GM21786 (cell line): ENCODE data around the gene RETREG3.
A peak's percentile ranks its signal among the peaks of the same experiment; 100 is the strongest.
"Not testable (repeated sequence)": the region's sequence is repeated elsewhere in the genome, so short reads cannot be mapped to it uniquely, and the experiment has no call there.

Experiments
- ATAC-seq: cut with Tn5 transposase; IDR thresholded peaks from one replicate; pipeline ENCODE4 v1.9.1; 2021; ENCODE audit not compliant: unreplicated experiment

The RETREG3 gene

DNA sequence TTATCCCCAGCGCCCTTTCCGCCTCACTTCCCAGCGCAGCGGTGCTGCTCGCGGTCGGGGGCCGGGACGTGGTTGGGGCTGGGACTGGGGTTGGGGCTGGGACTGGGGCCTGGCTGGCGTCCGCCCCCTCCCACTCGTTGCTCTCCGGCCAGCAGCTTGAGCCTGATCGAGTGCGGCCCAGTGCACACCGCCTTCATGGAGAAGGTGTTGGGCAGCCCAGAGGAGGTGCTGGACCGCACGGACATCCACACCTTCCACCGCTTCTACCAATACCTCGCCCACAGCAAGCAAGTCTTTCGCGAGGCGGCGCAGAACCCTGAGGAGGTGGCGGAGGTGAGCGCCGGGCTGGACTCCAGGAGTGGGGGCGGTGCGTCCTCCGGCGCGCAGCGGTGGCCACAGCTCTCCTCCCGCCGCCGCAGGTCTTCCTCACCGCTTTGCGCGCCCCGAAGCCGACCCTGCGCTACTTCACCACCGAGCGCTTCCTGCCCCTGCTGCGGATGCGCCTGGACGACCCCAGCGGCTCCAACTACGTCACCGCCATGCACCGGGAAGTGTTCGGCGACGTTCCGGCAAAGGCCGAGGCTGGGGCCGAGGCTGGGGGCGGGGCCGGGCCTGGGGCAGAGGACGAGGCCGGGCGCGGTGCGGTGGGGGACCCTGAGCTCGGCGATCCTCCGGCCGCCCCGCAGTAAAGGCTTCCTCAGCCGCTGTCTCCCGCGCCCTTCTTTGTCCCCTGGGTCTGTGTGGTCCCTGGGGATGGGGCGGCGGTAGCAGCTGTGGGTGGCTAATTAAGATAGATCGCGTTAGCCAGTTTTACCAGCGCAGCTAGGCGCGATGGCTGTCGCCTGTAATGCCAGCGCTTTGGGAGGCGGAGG, 54.7 kb downstream of the RETREG3 start:
- ATAC-seq, result peak; percentile 76

DNA sequence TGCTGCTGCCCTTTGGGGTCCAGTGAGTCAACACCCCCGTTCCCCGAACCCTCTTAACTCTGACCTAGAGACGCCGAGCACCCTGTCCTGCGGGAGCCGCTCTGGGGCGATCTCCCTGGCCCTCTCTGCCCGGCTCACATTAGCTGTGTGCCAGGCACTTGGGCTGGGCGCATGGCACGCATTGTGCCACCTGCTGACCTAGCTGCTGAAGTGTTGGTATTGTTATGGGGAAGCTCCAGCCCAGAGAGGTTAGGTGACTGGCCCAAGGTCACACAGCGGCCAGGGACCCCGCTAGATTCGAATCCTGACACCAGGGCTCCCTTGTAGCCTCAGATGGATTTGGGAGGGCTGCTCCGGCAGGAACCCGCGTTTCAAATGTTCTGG, 55.3 kb downstream of the RETREG3 start:
- ATAC-seq, result no peak

DNA sequence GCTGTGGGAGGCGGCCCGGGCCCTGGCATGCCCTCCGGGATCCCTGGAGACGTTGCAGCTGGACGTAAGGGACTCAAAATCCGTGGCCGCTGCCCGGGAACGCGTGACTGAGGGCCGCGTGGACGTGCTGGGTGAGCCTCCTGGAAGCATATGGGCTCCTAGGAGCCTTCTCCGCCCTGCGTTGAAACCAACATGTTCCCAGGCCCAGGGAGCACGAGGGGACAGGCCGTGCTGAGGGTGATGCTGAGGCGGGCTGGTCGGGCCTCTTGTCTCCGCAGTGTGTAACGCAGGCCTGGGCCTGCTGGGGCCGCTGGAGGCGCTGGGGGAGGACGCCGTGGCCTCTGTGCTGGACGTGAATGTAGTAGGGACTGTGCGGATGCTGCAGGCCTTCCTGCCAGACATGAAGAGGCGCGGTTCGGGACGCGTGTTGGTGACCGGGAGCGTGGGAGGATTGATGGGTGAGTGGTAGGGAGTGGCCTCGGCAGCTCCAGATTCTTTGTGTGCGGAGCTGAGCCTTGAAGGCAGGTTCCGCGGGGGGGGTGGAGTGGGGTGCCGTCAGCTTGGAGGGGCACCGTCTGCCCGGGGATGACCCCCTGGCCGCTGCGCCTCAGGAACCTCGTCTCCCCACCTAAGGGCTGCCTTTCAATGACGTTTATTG, 55.9 kb downstream of the RETREG3 start:
- no peak for ATAC-seq

GRCh38 chr17:42552736-42553135, 56.4 kb downstream of the RETREG3 start, which contains the start of gene HSD17B1:
Gene HSD17B1, plus strand, starts transcription at chr17:42552923. Its CDS starts 11 bp downstream, at chr17:42552934.
- ATAC-seq, result not testable (repeated sequence)

- no peak for ATAC-seq
These were observed 60.0 kb downstream of the RETREG3 start for GRCh38 chr17:42548993-42549755.

DNA sequence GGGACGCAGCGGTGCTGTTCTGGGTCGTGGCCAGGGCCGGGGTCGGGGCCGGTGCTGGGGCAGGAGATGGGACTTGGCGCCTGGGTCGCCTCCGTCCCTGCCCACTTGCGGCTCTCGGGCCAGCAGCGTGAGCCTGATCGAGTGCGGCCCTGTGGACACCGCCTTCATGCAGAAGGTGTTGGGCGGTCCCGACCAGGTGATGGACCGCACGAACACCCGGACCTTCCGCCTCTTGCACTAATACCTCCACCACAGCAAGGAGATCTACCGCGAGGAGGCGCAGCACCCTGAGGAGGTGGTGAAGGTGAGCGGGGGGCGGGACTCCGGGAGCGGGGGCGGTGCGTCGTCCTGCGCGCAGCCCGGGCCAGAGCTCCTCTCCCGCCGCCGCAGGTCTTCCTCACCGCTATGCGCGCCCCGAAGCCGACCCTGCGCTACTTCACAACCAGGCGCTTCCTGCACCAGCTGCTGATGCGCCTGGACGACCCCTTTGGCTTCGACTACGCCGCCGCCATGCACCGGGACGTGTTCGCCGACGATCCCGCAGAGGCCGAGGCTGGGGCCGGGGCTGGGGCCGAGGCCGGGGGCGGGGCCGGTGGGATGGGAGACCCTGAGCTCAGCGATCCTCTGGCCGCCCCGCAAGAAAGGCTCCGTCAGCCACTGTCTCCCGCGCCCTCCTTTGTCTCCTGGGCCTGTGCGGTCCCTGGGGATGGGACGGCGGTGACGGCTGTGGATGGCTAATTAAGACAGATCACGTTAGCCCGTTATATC, 60.9 kb downstream of the RETREG3 start:
- ATAC-seq, result peak; percentile 60

DNA sequence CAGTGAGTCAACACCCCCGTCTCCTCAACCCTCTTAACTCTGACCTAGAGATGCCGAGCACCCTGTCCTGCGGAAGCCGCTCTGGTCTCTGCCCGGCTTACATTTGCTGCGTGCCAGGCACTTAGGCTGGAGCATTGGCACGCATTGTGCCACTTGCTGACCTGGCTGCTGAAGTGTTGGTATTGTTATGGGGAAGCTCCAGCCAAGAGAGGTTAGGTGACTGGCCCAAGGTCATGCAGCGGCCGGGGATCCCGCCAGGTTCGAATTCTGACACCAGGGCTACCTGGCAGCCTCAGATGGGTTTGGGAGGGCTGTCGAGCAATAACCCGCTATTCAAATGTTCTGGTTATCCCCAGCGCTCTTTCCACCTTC, 61.5 kb downstream of the RETREG3 start:
- ATAC-seq, result no peak

DNA sequence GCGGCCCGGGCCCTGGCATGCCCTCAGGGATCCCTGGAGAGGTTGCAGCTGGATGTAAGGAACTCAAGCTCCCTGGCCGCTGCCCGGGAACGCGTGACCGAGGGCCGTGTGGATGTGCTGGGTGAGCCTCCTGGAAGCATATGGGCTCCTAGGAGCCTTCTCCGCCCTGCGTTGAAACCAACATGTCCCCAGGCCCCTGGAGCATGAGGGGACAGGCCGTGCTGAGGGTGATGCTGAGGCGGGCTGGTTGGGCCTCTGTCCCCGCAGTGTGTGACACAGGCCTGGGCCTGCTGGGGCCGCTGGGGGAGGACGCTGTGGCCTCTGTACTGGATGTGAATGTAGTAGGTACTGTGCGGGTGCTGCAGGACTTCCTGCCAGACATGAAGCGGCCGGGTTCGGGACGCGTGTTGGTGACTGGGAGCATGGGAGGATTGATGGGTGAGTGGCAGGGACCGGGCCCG, 62.1 kb downstream of the RETREG3 start:
- no peak for ATAC-seq

DNA sequence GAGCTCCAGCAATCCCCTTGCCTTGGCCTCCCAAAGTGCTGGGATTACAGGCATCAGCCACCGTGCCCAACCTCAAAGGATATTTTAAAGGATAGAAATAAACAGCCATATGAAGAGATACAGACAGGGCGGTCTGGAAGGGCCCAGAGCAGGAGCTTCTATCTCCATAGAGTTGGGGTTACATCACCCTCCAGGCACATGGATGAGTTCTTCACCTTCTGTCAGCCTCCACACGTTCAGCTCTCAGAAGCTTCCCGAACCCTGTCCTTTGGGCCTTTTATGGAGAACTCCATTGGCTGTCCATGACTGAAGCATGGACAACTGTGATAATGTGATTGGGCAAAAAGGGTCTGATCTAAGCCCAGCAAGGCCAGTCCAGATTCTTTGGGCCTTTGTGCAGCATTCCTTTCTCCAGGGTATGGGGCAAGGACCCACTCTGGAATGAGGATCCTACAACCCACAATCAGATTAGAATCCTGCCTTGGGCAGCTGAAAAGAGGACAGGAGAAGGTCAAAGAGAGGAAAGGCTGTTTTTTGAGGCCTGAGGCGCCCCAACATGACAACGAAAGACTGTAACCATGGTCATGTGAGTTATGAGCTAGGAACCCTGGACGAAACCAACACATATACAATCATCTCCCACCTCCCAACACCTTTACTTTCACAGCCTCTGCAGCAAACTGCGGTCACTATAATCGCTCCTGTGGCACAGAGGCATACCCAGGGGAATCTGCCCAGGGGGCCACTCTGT, 63.2 kb downstream of the RETREG3 start:
- not testable (repeated sequence) for ATAC-seq

- no peak for ATAC-seq
These were observed 64.3 kb downstream of the RETREG3 start for GRCh38 chr17:42544874-42545283.

GRCh38 chr17:42543190-42544079, 65.7 kb downstream of the RETREG3 start:
- no peak for ATAC-seq

DNA sequence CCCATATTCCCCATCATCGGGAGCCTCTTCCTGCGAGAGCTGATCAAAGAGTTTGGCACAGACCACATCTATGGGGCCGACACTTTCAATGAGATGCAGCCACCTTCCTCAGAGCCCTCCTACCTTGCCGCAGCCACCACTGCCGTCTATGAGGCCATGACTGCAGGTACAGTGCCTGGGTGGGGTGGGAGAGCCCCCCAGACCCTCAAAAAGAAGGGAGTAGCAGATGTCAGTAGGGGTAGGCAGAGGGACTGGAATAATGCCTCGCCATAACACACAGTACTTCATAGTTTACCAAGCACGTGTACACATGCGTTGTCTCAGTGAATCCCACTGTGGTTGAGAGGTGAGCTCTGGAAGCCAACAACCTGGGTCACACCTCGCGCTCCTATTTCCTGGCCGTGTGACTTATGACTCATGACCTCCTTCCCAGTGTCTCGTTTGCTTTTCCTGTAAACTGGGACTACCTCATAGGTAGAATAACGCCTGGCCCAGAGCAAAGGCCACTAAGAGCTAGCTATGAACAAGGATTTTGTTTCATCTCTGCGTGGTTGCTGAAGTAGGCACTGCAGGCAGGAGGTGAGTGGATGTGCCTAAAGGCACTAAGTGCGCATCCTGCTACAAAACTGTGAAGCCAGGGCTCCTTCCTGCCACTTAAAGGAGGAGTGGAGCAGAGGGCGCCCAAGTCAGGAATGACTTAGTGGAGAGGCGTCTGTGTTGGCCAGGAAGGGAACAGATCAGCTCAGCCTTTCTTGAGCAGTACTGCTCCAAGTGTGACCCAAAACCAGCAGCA, 67.9 kb downstream of the RETREG3 start:
- no peak for ATAC-seq

- not testable (repeated sequence) for ATAC-seq
These were observed 68.6 kb downstream of the RETREG3 start for GRCh38 chr17:42540558-42540957.

GRCh38 chr17:42538482-42538881, 70.7 kb downstream of the RETREG3 start:
- no peak for ATAC-seq

DNA sequence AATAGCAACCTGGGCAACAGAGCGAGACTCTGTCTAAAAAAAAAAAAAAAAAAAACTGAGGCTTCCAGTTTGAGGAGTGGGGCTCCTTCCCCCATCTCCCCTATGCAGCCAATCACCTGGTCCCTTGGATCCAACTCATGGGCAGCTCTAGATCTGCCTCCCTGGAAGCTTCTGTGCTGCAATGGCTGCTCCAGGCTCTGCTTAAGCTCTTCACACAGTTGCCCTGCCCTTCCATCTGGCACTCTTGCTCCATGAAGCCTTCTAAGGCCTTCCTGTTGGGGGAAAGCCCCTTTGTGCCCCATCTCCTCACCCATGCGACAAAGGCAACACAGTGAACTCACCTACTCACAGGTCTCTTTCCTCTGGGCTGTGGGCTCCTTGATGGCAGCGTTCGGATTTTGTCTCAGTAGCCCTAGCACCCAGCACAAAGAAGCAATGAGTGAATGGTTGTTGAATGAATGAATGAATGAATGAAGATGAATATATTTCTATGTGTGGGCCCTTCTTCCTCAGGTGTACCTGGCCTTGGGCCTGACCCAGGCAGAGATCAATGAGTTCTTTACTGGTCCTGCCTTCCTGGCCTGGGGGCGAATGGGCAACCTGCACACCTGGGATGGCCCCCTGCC, 71.2 kb downstream of the RETREG3 start:
- ATAC-seq, result no peak

DNA sequence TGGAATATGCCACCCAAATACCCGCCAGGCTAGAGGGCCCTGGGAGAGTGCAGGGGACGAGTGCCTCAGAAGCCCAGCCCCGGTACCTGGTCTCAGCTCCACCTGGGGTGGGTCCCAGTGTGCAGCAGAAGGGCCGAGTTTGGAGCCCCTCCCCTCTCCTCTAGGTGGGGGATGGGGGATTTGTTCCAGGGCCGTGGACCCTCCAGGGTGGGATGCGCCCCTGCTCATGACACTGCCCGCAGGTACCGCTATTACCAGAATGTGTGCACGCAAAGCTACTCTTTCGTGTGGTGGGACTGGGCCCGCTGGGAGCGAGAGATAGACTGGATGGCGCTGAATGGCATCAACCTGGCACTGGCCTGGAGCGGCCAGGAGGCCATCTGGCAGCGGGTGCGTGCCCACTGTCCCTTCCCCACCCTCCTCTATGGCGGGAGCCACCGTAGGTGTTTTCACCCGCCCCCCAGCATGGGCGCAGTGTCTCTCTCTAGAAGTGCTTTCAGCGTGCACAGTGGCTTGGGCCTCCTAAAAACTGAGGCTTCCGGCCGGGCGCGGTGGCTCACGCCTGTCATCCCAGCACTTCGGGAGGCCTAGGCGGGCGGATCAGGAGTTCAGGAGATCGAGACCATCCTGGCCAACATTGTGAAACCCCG, 71.9 kb downstream of the RETREG3 start:
- no peak for ATAC-seq
